Endothelial cell of umbilical vein (primary cell): ENCODE results near the gene BSND. TPM values are rescaled to one million over a fixed set of nuclear protein-coding genes. Genes with fewer than 3 reads are reported as not detected.

Source experiments
- BruUV-seq: library from RNA; stranded (reverse); fragments of 400-500 nt; replicated peaks from 2 replicates; lab custom pipeline; 2021; lab: Mats Ljungman, UMichigan
- CTCF ChIA-PET: fragments of 300-600, 350-600 bp; sonication (Branson Sonifier 250); formaldehyde crosslinking; loops from one replicate; lab custom pipeline; 2021; ENCODE audit warnings: antibody characterized with exemption, inconsistent platforms; lab: Charles Lee
- POLR2A ChIA-PET: fragments of 300-600, 350-600 bp; sonication (Branson Sonifier 250); formaldehyde crosslinking; loops from one replicate; lab custom pipeline; 2021; ENCODE audit warnings: antibody characterized with exemption, inconsistent platforms; lab: Charles Lee
- DNase-seq: peaks from one replicate; pipeline ENCODE4 v3.0.0-alpha.2; 2011; ENCODE audit warnings: low read depth, low spot score
- FAIRE-seq: peaks from 2 replicates; lab custom pipeline; 2011; peaks lifted over from hg19 to GRCh38; lab: Jason Lieb, UNC
- H2AFZ ChIP-seq: 2 replicates; pipeline ENCODE4 v1.6.0; 2012; ENCODE audit warnings: low read depth, low read length, control low read depth, inconsistent platforms
- H3K27ac ChIP-seq: 2 replicates; pipeline ENCODE4 v1.5.1; 2011; ENCODE audit warnings: low read depth, mild to moderate bottlenecking, control low read depth, low read length, moderate library complexity; ENCODE audit not compliant: insufficient read depth
- H3K27me3 ChIP-seq, 2 experiments: 2 replicates each; pipeline versions ENCODE4 v1.6.0 to v1.6.1; 2011; ENCODE audit warnings: low read length in 2 of 2, mixed read lengths in 1 of 2; ENCODE audit not compliant: control insufficient read depth in 2 of 2, insufficient read depth in 2 of 2
- H3K36me3 ChIP-seq, 2 experiments: 2 replicates in 1 of 2; 3 replicates in 1 of 2; pipeline ENCODE4 v1.5.1; 2011; ENCODE audit warnings: low read length in 2 of 2, mild to moderate bottlenecking in 1 of 2, moderate library complexity in 1 of 2; ENCODE audit not compliant: control insufficient read depth in 2 of 2, insufficient read depth in 2 of 2; ENCODE audit errors: extremely low read depth in 1 of 2
- H3K4me1 ChIP-seq: 3 replicates; pipeline ENCODE4 v1.5.1; 2011; ENCODE audit warnings: mild to moderate bottlenecking, low read length; ENCODE audit not compliant: control insufficient read depth, insufficient read depth; ENCODE audit errors: extremely low read depth
- H3K4me2 ChIP-seq: 2 replicates; pipeline ENCODE4 v1.6.1; 2011; ENCODE audit warnings: low read length, control low read depth, mixed read lengths; ENCODE audit not compliant: insufficient read depth
- H3K4me3 ChIP-seq, 3 experiments: fragments of 200-600 bp in 1 of 3; sonication (generic), shearing (Covaris generic) in 1 of 3; replicated peaks in 1 of 3; 2 replicates each; pipeline ENCODE4 v1.5.1; 2011 to 2016; ENCODE audit warnings: control low read depth in 3 of 3, low read length in 3 of 3, mild to moderate bottlenecking in 2 of 3, inconsistent platforms in 1 of 3, low read depth in 1 of 3, moderate library complexity in 1 of 3; ENCODE audit not compliant: insufficient read depth in 1 of 3
- H3K79me2 ChIP-seq: 2 replicates; pipeline ENCODE4 v1.6.0; 2012; ENCODE audit warnings: low read length, inconsistent platforms; ENCODE audit not compliant: control insufficient read depth, insufficient read depth
- H3K9ac ChIP-seq: replicated peaks from 2 replicates; pipeline ENCODE3; 2011; ENCODE audit warnings: low read length, control low read depth; ENCODE audit not compliant: insufficient read depth; ENCODE audit errors: extremely low read depth
- H3K9me1 ChIP-seq: replicated peaks from 3 replicates; pipeline ENCODE4 v1.6.0; 2011; ENCODE audit warnings: mild to moderate bottlenecking, low read length; ENCODE audit not compliant: control insufficient read depth, insufficient read depth; ENCODE audit errors: extremely low read depth
- H3K9me3 ChIP-seq: replicated peaks from 2 replicates; pipeline ENCODE4 v1.5.1; 2012; ENCODE audit warnings: low read length, inconsistent platforms; ENCODE audit not compliant: control insufficient read depth, insufficient read depth
- H4K20me1 ChIP-seq: replicated peaks from 2 replicates; pipeline ENCODE3; 2011; ENCODE audit warnings: mild to moderate bottlenecking, low read length; ENCODE audit not compliant: control insufficient read depth, insufficient read depth; ENCODE audit errors: extremely low read depth
- CTCF ChIP-seq, 2 donors: IDR thresholded peaks; 1 replicate in 1 of 2; 2 replicates in 1 of 2; pipeline ENCODE4 v1.5.1; 2011; ENCODE audit warnings: low read length in 2 of 2, mild to moderate bottlenecking in 2 of 2, moderate library complexity in 2 of 2, control low read depth in 1 of 2, inconsistent platforms in 1 of 2, low read depth in 1 of 2; ENCODE audit not compliant: insufficient read depth in 1 of 2; ENCODE audit errors: extremely low read depth in 1 of 2
- EZH2 ChIP-seq: IDR thresholded peaks from 2 replicates; pipeline ENCODE4 v1.6.1; 2012; ENCODE audit warnings: borderline replicate concordance, low read depth, mild to moderate bottlenecking, moderate library complexity, low read length, inconsistent platforms; ENCODE audit not compliant: severe bottlenecking
- GATA2 ChIP-seq: IDR thresholded peaks from 2 replicates; pipeline ENCODE4 v1.7.0; 2011; ENCODE audit warnings: low read depth, mild to moderate bottlenecking, moderate library complexity, mixed read lengths, low read length; ENCODE audit not compliant: insufficient read length, insufficient read depth
- MAX ChIP-seq: IDR thresholded peaks from 2 replicates; pipeline ENCODE4 v1.6.1; 2011; ENCODE audit not compliant: insufficient read depth, insufficient read length
- MYC ChIP-seq: IDR thresholded peaks from one replicate; pipeline ENCODE4 v1.6.1; 2011; ENCODE audit warnings: mild to moderate bottlenecking, low read depth, low read length
- POLR2A ChIP-seq: IDR thresholded peaks from 2 replicates; pipeline ENCODE4 v1.6.1; 2012; ENCODE audit warnings: low read depth, mild to moderate bottlenecking, control low read depth, low read length
- POLR2AphosphoS5 ChIP-seq: IDR thresholded peaks from 2 replicates; pipeline ENCODE4 v1.6.1; 2012; ENCODE audit warnings: low read depth, mild to moderate bottlenecking, control low read depth, low read length, moderate library complexity; ENCODE audit not compliant: insufficient read depth
- dilution Hi-C: fragments of 300-500 bp; cut with MboI; formaldehyde crosslinking; loops from one replicate; pipeline ENCODE4 v1.15.0; 2019; ENCODE audit warnings: low sequenced_read_pairs; ENCODE audit not compliant: extremely low pct_ligation_motif_present
- intact Hi-C: fragments of 100-400 bp; cut with micrococcal nuclease; formaldehyde crosslinking; loops from one replicate; pipeline ENCODE4 v1.10.0; 2022
- polyA plus RNA-seq, 4 experiments: library from polyadenylated mRNA; depleted of rRNA in 3 of 4; stranded (reverse) in 3 of 4; unstranded in 1 of 4; fragments of >200 nt; gene quantifications; 2 replicates each; pipeline versions ENCODE4 v1.2.1 to v1.2.3, GENCODE V29; 2011 to 2012; ENCODE audit warnings: missing spikeins in 1 of 4
- total RNA-seq: library from RNA; stranded (reverse); gene quantifications from 2 replicates; pipeline ENCODE4 v1.2.3, GENCODE V29; 2021

Gene BSND
- total and polyA plus RNA-seq, 2 donors (not counting 3 experiments of a cell fraction or from before 2014, with no cell fraction given), result not detected

- dilution Hi-C loops (no loop called here), intact Hi-C loops (no loop called here)
- no peaks in the 10 kb centered on the region for H4K20me1 ChIP-seq
- no peak overlapping the region for H3K4me2 ChIP-seq
- BruUV-seq, result no TSS peak
- H2AFZ ChIP-seq, result no peak overlapping the region
- CTCF ChIA-PET, result interaction anchor here (0.8 to 25.0 kb wide), 4 partner anchors 9 to 41 kb away, joined by 3 to 918 read pairs (median 9); no protein-coding TSS in a partner anchor
- DNase-seq, result no peak
- H3K4me1 ChIP-seq, result no peaks in the 10 kb centered on the region
- H3K36me3 ChIP-seq, result no peaks in the 10 kb centered on the region
- peaks cover 4 to 9% of the 10 kb centered on the region in 2 experiments for H3K27me3 ChIP-seq
- TF ChIP-seq MAX (no peak), POLR2AphosphoS5 (no peak), EZH2 (no peak), GATA2 (no peak), CTCF (IDR thresholded peaks at IDR 0.05; ENCODE audit: extremely low read depth in 1 of 2, insufficient read depth in 1 of 2, low read depth in 1 of 2, low read length in 2 of 2) (no peak), POLR2A (no peak), MYC (no peak)
- no peak overlapping the region for H3K27ac ChIP-seq
- H3K9me1 ChIP-seq, result no peaks in the 10 kb centered on the region
- no peaks in the 10 kb centered on the region for H3K9me3 ChIP-seq
- POLR2A ChIA-PET, result no interaction called here
- H3K79me2 ChIP-seq, result no peaks in the 10 kb centered on the region
- no peak for FAIRE-seq
- H3K4me3 ChIP-seq, result no peak overlapping the region
- no peak overlapping the region for H3K9ac ChIP-seq
These were observed 12.2 kb upstream of the BSND start for GRCh38 chr1:54986533-54986932.
